Kidney (tissue), 14 donors: ENCODE measurements around the gene MMRN1. TPM values are rescaled to one million over a fixed set of nuclear protein-coding genes. Genes with fewer than 3 reads are reported as not detected.
A peak's percentile ranks its signal among the peaks of the same experiment; 100 is the strongest.

Source experiments
- DNase-seq, 5 donors: peaks; one replicate each; pipeline ENCODE4 v3.0.0-alpha.2; 2013 to 2020
- FAIRE-seq: peaks from 2 replicates; lab custom pipeline; 2012; peaks lifted over from hg19 to GRCh38; lab: Jason Lieb, UNC
- H3K27ac ChIP-seq, 2 donors: one replicate each; pipeline ENCODE4 v1.7.0; 2013; ENCODE audit warnings: low read depth in 2 of 2, low read length in 2 of 2, inconsistent platforms in 1 of 2
- H3K27me3 ChIP-seq: one replicate; pipeline ENCODE4 v1.7.1; 2013; ENCODE audit warnings: low read length, inconsistent platforms; ENCODE audit not compliant: control insufficient read depth, insufficient read depth
- H3K36me3 ChIP-seq, 3 donors: one replicate each; pipeline versions ENCODE4 v1.7.0 to v1.7.1; 2013; ENCODE audit warnings: low read length in 3 of 3, control low read depth in 1 of 3, inconsistent platforms in 1 of 3; ENCODE audit not compliant: insufficient read depth in 3 of 3, control insufficient read depth in 2 of 3
- H3K4me1 ChIP-seq, 3 donors: one replicate each; pipeline versions ENCODE4 v1.7.0 to v1.7.1; 2013; ENCODE audit warnings: low read length in 3 of 3, inconsistent platforms in 1 of 3, low read depth in 1 of 3; ENCODE audit not compliant: control insufficient read depth in 2 of 3, insufficient read depth in 2 of 3
- H3K4me3 ChIP-seq, 3 donors: one replicate each; pipeline versions ENCODE4 v1.7.0 to v1.8.1; 2013; ENCODE audit warnings: low read length in 3 of 3, control low read depth in 1 of 3, inconsistent platforms in 1 of 3
- H3K9ac ChIP-seq, 3 donors: one replicate each; pipeline versions ENCODE4 v1.7.0 to v1.7.1; 2013; ENCODE audit warnings: low read length in 3 of 3, control low read depth in 1 of 3, inconsistent platforms in 1 of 3
- H3K9me3 ChIP-seq, 3 donors: one replicate each; pipeline versions ENCODE4 v1.7.0 to v1.7.1; 2013; ENCODE audit warnings: low read length in 3 of 3, control low read depth in 1 of 3, inconsistent platforms in 1 of 3; ENCODE audit not compliant: control insufficient read depth in 2 of 3, insufficient read depth in 1 of 3
- intact Hi-C: fragments of 100-400 bp; cut with DNase I; formaldehyde crosslinking; loops from one replicate; pipeline ENCODE4 v1.11.1; 2022
- polyA plus RNA-seq: library from polyadenylated mRNA; stranded (reverse); fragments of 350-450 nt; fragmentation: Illumina TruSeq; extraction: RNeasy Lipid Tissue Mini Kit (QIAGEN cat#74804); gene quantifications from one replicate; pipeline ENCODE4 v1.2.3, GENCODE V29; 2014; ENCODE audit warnings: low read depth, low replicate concordance; ENCODE audit not compliant: insufficient read depth
- total RNA-seq: library from RNA; stranded (reverse); fragmentation: NEBNext Ultra II Directional; extraction: Animal tissue kit (Norgen Biotek cat#: 25700); gene quantifications from one replicate; pipeline ENCODE4 v1.2.1, GENCODE V29; 2021
- TF ChIP-seq, protein P1 (sequence below): IDR thresholded peaks from 3 replicates; pipeline ENCODE4 v1.5.1; 2012; ENCODE audit warnings: mild to moderate bottlenecking, moderate library complexity, borderline replicate concordance; ENCODE audit not compliant: insufficient read depth; ENCODE audit errors: extremely low read depth
- donor health status: control.
- donor health status: control.
- donor health status: control.
- donor health status: control.
- donor health status: control.
- donor health status: DM: yes; HTN: yes; CAD: no.
- donor health status: Normal renal cell carcinoma (clear cell type).

MMRN1 gene
- total and polyA plus RNA-seq, 2 donors from 2014 or later = 0.62 to 28.9 TPM

DNA sequence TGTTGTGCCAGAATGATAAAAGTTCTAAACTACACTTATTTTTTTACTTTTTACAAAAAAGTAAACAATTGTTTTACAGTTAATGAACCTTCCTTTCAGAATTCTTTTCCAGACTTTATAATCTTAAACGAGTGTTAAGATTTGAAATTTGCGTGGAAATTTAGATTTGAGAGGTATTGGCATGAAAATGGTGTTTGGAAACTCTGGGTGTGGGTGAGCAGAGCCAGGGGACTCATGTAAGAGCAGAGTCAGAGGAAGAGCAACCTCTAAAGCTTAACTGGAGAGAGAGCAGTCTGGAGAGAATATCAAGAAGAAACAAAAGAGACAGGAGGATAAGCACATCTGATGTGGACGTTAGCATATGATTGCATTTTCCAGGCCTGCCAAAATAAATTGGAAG, 48.2 kb downstream of the MMRN1 start:
- Histone ChIP-seq H3K4me1 (no peaks in the 10 kb centered on the region), H3K27me3 (no peaks in the 10 kb centered on the region), H3K9ac (no peak overlapping the region), H3K9me3 (no peaks in the 10 kb centered on the region), H3K4me3 (no peak overlapping the region), H3K27ac (no peak overlapping the region), H3K36me3 (no peaks in the 10 kb centered on the region)
- DNase-seq (no peak), FAIRE-seq (no peak)
- intact Hi-C loops = no loop called here
- TF ChIP-seq, protein P1, sequence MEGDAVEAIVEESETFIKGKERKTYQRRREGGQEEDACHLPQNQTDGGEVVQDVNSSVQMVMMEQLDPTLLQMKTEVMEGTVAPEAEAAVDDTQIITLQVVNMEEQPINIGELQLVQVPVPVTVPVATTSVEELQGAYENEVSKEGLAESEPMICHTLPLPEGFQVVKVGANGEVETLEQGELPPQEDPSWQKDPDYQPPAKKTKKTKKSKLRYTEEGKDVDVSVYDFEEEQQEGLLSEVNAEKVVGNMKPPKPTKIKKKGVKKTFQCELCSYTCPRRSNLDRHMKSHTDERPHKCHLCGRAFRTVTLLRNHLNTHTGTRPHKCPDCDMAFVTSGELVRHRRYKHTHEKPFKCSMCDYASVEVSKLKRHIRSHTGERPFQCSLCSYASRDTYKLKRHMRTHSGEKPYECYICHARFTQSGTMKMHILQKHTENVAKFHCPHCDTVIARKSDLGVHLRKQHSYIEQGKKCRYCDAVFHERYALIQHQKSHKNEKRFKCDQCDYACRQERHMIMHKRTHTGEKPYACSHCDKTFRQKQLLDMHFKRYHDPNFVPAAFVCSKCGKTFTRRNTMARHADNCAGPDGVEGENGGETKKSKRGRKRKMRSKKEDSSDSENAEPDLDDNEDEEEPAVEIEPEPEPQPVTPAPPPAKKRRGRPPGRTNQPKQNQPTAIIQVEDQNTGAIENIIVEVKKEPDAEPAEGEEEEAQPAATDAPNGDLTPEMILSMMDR = no peak

DNA sequence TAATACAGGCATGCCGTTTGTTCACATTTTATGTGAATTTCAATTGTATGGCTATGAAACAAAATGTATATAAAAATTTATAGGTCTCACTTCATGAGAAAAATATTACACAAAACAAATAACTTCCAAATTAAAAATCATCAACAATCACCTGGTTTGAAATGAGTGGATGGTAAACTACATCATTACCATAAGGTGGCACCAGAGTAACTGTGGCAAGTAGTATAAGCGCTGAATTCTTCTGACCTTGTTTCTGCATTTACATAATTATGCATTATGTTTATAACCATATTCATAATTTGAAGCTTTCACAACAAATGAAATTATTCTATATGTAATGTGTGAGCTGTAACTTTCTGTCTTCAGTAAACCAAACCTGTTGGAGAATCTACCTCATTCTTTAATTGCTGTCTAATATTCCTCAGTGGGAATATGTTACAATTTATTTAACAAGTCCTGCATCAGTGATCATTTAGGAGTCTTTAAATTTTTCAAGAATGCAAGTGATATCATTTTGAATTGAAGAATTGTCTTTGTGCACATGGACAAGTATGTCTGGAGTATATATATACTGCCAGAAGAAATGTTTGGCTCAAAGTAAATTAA, 55.2 kb downstream of the MMRN1 start:
- Histone ChIP-seq H3K27ac (no peak overlapping the region), H3K27me3 (no peaks in the 10 kb centered on the region), H3K9ac (no peak overlapping the region), H3K4me3 (no peak overlapping the region), H3K36me3 (no peaks in the 10 kb centered on the region), H3K9me3 (no peaks in the 10 kb centered on the region), H3K4me1 (no peaks in the 10 kb centered on the region)
- TF ChIP-seq, protein P1 = peak; percentile 28
- DNase-seq (no peak), FAIRE-seq (peak; percentile 92)
- intact Hi-C loops = no loop called here

GRCh38 chr4:89952458-89952857, 57.8 kb downstream of the MMRN1 start:
- TF ChIP-seq, protein P1 = no peak
- DNase-seq (no peak), FAIRE-seq (no peak)
- no peak overlapping the region for H3K27ac ChIP-seq
- no peaks in the 10 kb centered on the region for H3K36me3 ChIP-seq
- no peaks in the 10 kb centered on the region for H3K27me3 ChIP-seq
- H3K4me1 ChIP-seq = no peaks in the 10 kb centered on the region
- no peak overlapping the region for H3K9ac ChIP-seq
- H3K4me3 ChIP-seq = no peak overlapping the region
- intact Hi-C loops = no loop called here
- H3K9me3 ChIP-seq = no peaks in the 10 kb centered on the region
